GM12875 (cell line): Measurements from ENCODE around the gene PRDM10.
"Not testable (repeated sequence)": the region's sequence is repeated elsewhere in the genome, so short reads cannot be mapped to it uniquely, and the experiment has no call there.

Experiments
- H3K4me3 ChIP-seq: one replicate; pipeline ENCODE4 v1.5.1; 2011; ENCODE audit warnings: low read depth, low read length, control low read depth
- CTCF ChIP-seq: IDR thresholded peaks from 2 replicates; pipeline ENCODE4 v1.5.1; 2011; ENCODE audit warnings: low read depth, mild to moderate bottlenecking, control low read depth, inconsistent platforms, low read length, moderate library complexity, borderline replicate concordance; ENCODE audit not compliant: insufficient read depth

PRDM10 gene

GRCh38 chr11:129976328-129976727 lies 26.3 kb downstream of the PRDM10 start:
- TF ChIP-seq CTCF, result no peak
- no peak overlapping the region for H3K4me3 ChIP-seq

DNA sequence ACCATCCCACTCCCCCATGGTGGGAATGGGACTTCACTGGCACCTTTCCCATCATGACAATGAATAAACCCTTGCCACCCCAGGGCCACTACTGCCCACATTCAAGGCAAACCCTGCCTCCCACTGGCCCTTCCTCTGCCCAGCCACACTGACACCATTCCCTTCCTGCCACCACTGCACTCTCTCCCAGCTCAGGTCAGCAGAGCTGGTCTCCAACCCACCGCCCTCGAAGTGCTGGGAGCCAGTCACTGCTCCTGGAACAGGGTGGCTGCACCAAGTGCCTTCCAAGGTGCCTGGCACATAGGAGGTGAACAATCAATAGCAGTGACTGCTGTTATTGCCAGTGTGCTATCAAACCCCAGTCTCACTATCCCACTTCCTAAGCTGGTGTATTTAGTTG lies 27.1 kb downstream of the PRDM10 start:
- no peak overlapping the region for H3K4me3 ChIP-seq
- no peak for TF ChIP-seq CTCF

DNA sequence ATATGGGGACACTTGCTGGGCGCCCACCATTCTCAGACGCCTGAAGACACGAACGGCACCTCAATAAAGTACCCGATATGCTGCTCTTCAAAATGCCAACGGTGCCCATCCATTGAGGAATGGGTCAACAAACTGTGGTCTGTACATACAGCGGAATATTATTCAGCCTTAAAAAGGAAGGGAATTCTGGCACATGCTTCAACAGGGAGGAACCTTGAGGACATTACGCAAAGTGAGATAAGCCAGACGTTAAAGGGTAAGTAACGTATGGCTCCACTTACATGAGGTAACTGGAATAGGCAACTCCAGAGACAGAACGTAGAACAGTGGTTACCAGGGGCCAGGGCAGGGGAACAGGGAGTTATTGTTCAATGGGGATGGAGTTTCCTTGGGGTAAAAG lies 28.0 kb downstream of the PRDM10 start:
- no peak for TF ChIP-seq CTCF
- no peak overlapping the region for H3K4me3 ChIP-seq

DNA sequence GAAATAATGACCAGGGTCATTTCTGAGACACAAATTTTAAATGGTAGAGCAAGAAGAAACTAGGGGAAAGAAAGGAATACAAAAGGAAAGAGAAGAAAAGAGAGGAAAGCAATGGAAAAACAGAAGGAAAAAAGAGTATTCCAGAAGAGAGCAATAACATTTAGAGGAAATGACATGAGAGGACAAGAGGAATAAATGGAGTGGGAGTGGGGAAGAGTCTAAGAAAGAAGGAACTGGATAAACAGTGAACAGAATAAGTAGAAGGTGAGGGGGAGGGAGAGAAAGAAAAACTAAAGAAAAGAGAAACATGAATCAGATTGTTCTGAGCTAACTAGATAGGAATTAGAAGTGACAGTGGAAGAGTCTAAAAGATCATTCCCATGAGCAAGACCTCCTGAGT lies 28.4 kb downstream of the PRDM10 start:
- TF ChIP-seq CTCF, result no peak
- no peak overlapping the region for H3K4me3 ChIP-seq

GRCh38 chr11:129973809-129974208 lies 28.8 kb downstream of the PRDM10 start:
- TF ChIP-seq CTCF, result no peak
- no peak overlapping the region for H3K4me3 ChIP-seq

GRCh38 chr11:129973068-129973467 lies 29.6 kb downstream of the PRDM10 start:
- H3K4me3 ChIP-seq, result no peak overlapping the region

GRCh38 chr11:129972611-129973010 lies 30.0 kb downstream of the PRDM10 start:
- no peak for TF ChIP-seq CTCF
- H3K4me3 ChIP-seq, result no peak overlapping the region

More at GRCh38 chr11:129973068-129973467, 29.6 kb downstream of the PRDM10 start:
- TF ChIP-seq CTCF, result no peak

DNA sequence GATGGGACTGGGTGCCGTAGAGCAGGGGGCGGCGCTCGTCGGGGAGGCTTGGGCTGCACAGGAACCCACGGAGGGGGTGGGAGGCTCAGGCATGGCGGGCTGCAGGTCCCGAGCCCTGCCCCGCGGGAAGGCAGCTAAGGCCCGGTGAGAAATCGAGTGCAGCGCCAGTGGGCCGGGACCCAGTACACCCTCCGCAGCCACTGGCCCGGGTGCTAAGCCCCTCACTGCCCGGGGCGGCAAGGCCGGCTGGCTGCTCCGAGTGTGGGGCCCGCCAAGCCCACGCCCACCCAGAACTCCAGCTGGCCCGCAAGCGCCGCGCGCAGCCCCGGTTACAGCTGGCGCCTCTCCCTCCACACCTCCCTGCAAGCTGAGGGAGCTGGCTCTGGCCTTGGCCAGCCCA lies 30.8 kb downstream of the PRDM10 start:
- not testable (repeated sequence) for H3K4me3 ChIP-seq
